ENCODE results near the gene MVB12B.

GRCh38 chr9:126380447-126380846, 53.8 kb downstream of the MVB12B start:
- TF ChIP-seq EP300 (conservative IDR thresholded peaks at IDR 0.05; ENCODE audit: poor library complexity, severe bottlenecking) (no peak), RAD21 (conservative IDR thresholded peaks at IDR 0.05) (no peak), POLR2AphosphoS5 (IDR thresholded peaks at IDR 0.05) (no peak), EZH2 (IDR thresholded peaks at IDR 0.05; ENCODE audit: borderline replicate concordance, insufficient read depth, low read length, poor library complexity, severe bottlenecking) (no peak), TAF1 (IDR thresholded peaks at IDR 0.05; ENCODE audit: low read depth) (no peak), SMC3 (conservative IDR thresholded peaks at IDR 0.05; ENCODE audit: poor library complexity) (no peak)
- TF ChIP-seq, protein P1, sequence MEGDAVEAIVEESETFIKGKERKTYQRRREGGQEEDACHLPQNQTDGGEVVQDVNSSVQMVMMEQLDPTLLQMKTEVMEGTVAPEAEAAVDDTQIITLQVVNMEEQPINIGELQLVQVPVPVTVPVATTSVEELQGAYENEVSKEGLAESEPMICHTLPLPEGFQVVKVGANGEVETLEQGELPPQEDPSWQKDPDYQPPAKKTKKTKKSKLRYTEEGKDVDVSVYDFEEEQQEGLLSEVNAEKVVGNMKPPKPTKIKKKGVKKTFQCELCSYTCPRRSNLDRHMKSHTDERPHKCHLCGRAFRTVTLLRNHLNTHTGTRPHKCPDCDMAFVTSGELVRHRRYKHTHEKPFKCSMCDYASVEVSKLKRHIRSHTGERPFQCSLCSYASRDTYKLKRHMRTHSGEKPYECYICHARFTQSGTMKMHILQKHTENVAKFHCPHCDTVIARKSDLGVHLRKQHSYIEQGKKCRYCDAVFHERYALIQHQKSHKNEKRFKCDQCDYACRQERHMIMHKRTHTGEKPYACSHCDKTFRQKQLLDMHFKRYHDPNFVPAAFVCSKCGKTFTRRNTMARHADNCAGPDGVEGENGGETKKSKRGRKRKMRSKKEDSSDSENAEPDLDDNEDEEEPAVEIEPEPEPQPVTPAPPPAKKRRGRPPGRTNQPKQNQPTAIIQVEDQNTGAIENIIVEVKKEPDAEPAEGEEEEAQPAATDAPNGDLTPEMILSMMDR (IDR thresholded peaks at IDR 0.05; ENCODE audit: poor library complexity, severe bottlenecking), result no peak
- TF ChIP-seq, protein P2, sequence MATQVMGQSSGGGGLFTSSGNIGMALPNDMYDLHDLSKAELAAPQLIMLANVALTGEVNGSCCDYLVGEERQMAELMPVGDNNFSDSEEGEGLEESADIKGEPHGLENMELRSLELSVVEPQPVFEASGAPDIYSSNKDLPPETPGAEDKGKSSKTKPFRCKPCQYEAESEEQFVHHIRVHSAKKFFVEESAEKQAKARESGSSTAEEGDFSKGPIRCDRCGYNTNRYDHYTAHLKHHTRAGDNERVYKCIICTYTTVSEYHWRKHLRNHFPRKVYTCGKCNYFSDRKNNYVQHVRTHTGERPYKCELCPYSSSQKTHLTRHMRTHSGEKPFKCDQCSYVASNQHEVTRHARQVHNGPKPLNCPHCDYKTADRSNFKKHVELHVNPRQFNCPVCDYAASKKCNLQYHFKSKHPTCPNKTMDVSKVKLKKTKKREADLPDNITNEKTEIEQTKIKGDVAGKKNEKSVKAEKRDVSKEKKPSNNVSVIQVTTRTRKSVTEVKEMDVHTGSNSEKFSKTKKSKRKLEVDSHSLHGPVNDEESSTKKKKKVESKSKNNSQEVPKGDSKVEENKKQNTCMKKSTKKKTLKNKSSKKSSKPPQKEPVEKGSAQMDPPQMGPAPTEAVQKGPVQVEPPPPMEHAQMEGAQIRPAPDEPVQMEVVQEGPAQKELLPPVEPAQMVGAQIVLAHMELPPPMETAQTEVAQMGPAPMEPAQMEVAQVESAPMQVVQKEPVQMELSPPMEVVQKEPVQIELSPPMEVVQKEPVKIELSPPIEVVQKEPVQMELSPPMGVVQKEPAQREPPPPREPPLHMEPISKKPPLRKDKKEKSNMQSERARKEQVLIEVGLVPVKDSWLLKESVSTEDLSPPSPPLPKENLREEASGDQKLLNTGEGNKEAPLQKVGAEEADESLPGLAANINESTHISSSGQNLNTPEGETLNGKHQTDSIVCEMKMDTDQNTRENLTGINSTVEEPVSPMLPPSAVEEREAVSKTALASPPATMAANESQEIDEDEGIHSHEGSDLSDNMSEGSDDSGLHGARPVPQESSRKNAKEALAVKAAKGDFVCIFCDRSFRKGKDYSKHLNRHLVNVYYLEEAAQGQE (IDR thresholded peaks at IDR 0.05; ENCODE audit: borderline replicate concordance), result no peak
